Panc1 (cell line): ENCODE results near the gene URAD.

Experiments used
- CTCF ChIP-seq: fragments of 450-650 bp; IDR thresholded peaks from 2 replicates; pipeline ENCODE4 v1.5.1; 2017; ENCODE audit warnings: mild to moderate bottlenecking
- POLR2AphosphoS5 ChIP-seq: IDR thresholded peaks from 2 replicates; pipeline ENCODE4 v1.6.1; 2012; ENCODE audit warnings: mild to moderate bottlenecking, low read depth, low read length, moderate library complexity
- SIN3A ChIP-seq: IDR thresholded peaks from 2 replicates; pipeline ENCODE4 v1.6.1; 2012; ENCODE audit warnings: low read depth, mild to moderate bottlenecking, low read length, moderate library complexity, borderline replicate concordance; ENCODE audit not compliant: insufficient read depth
- TCF7L2 ChIP-seq: IDR thresholded peaks from 2 replicates; pipeline ENCODE4 v1.6.1; 2011; ENCODE audit warnings: mild to moderate bottlenecking, low read depth, low read length, inconsistent platforms
- TF ChIP-seq, protein P1 (sequence below), 2 experiments: IDR thresholded peaks; 2 replicates each; pipeline ENCODE4 v1.6.1; 2011 to 2012; ENCODE audit warnings: low read depth in 2 of 2, control low read depth in 1 of 2, low read length in 1 of 2, mild to moderate bottlenecking in 1 of 2, moderate library complexity in 1 of 2; ENCODE audit not compliant: insufficient read depth in 1 of 2

DNA sequence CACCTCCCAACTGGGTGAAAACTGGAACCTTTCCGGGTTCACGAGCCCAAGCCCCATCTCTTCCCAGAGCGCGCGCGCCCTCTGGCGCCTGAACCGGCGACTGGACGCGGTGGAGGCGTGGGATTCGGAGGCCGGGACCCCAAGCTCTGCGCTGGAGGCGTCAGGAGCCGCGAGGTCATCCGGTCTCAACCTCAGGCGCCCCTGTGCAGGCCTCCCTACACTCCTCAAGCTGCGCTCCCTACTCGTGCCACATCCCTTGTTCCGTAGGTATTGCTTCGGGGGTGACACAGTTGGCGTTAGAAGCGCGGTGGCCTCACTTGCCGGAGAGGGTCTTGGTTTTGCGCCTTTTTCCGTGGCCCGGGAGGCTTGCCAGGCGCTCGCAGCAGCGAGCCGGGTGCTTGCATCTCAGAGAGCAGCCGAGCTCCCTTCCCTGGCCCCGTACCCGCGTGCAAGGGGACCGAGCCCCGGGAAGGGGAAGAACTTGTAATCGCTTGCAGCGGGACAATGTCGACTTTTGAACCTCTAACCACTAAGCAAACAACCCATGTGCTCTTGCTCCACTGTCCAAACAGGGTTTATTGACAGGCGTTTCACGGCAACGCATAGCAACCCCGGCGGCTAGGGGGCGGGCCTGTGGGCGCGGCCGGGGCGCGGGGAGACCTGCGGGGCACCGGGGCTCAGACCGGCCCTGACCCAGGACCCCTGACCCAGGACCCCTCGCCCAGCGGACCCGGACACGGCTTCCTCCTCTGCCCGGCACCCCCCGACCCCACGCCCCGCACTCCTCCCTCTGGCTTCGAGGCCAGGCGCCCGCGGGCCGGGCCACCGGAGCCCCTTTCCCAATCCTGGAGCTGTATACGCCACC, 27.9 kb downstream of the URAD start:
- TF ChIP-seq CTCF (peak; percentile 83), POLR2AphosphoS5 (no peak; the same call in 1 of the 2 replicates), TCF7L2 (0 out of 2 replicates have a peak, but pooled peaks have one; percentile 35), SIN3A (no peak)
- TF ChIP-seq, protein P1, sequence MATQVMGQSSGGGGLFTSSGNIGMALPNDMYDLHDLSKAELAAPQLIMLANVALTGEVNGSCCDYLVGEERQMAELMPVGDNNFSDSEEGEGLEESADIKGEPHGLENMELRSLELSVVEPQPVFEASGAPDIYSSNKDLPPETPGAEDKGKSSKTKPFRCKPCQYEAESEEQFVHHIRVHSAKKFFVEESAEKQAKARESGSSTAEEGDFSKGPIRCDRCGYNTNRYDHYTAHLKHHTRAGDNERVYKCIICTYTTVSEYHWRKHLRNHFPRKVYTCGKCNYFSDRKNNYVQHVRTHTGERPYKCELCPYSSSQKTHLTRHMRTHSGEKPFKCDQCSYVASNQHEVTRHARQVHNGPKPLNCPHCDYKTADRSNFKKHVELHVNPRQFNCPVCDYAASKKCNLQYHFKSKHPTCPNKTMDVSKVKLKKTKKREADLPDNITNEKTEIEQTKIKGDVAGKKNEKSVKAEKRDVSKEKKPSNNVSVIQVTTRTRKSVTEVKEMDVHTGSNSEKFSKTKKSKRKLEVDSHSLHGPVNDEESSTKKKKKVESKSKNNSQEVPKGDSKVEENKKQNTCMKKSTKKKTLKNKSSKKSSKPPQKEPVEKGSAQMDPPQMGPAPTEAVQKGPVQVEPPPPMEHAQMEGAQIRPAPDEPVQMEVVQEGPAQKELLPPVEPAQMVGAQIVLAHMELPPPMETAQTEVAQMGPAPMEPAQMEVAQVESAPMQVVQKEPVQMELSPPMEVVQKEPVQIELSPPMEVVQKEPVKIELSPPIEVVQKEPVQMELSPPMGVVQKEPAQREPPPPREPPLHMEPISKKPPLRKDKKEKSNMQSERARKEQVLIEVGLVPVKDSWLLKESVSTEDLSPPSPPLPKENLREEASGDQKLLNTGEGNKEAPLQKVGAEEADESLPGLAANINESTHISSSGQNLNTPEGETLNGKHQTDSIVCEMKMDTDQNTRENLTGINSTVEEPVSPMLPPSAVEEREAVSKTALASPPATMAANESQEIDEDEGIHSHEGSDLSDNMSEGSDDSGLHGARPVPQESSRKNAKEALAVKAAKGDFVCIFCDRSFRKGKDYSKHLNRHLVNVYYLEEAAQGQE (IDR thresholded peaks at IDR 0.05; ENCODE audit: insufficient read depth in 1 of 2, low read depth in 2 of 2, low read length in 1 of 2), result no peak
